ENCODE data around the gene MICU1.

The MICU1 gene

DNA sequence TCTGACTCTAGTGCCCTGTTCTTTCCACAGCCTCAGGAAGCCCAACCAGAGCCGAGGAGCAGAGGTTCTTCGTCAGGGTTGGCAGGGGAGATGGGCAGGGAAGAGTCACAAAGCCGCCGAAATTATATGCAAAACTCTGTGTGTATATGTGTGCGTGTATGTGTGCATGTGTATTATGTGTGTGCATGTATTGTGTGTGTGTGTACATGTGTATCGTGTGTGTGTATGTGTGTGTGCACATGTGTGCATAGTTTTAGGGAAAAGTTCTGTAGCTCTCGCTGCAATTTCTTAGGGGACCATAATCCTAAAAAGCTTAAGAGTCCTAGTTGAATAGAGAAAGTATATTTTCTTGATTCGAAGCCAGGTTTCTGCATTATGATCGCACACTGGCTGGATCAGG, 288.2 kb downstream of the MICU1 start:
- TF ChIP-seq CTCF (IDR thresholded peaks at IDR 0.05; ENCODE audit: insufficient read depth, low read length, poor library complexity, severe bottlenecking), result no peak
- H3K27me3 ChIP-seq (replicated peaks; ENCODE audit: control insufficient read depth, insufficient read depth, low read length), result no peaks in the 10 kb centered on the region
- no peak for DNase-seq (ENCODE audit: extremely low read depth, insufficient read length)
- no peak overlapping the region for H3K4me3 ChIP-seq (replicated peaks; ENCODE audit: low read depth, low read length)
- H3K36me3 ChIP-seq (ENCODE audit: control insufficient read depth, insufficient read depth, low read length), result peaks cover 38% of the 10 kb centered on the region

- H3K36me3 ChIP-seq (ENCODE audit: control insufficient read depth, insufficient read depth, low read length), result peaks cover 33% of the 10 kb centered on the region
- H3K4me3 ChIP-seq (replicated peaks; ENCODE audit: low read depth, low read length), result no peak overlapping the region
- DNase-seq (ENCODE audit: extremely low read depth, insufficient read length), result no peak
Observed at GRCh38 chr10:72337039-72337629, 288.7 kb downstream of the MICU1 start.

DNA sequence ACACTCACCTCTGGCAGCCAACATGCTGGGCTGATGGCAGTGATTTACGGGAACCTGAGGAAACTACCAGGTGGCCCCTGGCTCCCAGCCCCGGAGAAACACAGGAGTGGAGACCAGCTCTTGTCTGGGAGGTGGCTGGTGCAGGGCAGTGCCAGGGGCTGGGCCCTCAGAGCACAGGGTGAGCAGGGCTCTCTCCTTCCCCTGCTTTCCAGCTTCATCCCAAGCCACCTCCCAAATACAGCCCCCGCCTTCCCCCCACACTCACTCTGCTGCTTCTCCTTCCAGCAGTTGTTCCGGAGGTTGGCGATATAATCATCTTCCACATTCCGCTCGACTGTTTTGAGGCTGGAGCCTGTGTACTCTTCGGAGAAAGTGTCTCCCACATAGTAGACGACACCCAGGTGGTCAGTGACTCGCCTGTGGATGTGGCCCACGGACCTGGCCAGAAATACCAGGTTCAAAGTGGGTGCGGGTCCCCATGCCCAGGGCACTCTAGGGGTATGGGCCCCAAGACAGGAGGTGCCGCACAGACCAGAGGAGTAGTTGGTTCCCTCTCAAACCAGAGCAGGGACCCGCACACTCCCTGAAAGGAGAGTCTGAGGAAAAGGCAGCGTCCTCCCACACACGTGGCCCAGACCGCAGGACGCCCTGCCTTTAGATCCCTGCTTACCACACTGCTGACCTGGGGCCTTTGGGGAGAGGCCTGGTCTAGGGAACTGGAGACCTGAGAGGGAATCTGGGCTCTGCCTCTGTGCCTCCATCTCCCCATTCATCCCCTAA, 289.4 kb downstream of the MICU1 start:
- Histone ChIP-seq H3K36me3 (ENCODE audit: control insufficient read depth, insufficient read depth, low read length) (peaks cover 32% of the 10 kb centered on the region), H3K27me3 (replicated peaks; ENCODE audit: control insufficient read depth, insufficient read depth, low read length) (no peaks in the 10 kb centered on the region), H3K4me3 (replicated peaks; ENCODE audit: low read depth, low read length) (no peak overlapping the region)
- no peak for TF ChIP-seq CTCF (IDR thresholded peaks at IDR 0.05; ENCODE audit: insufficient read depth, low read length, poor library complexity, severe bottlenecking)
- no peak for DNase-seq (ENCODE audit: extremely low read depth, insufficient read length)

More at GRCh38 chr10:72337039-72337629, 288.7 kb downstream of the MICU1 start:
- H3K27me3 ChIP-seq (replicated peaks; ENCODE audit: control insufficient read depth, insufficient read depth, low read length), result no peaks in the 10 kb centered on the region
- TF ChIP-seq CTCF (IDR thresholded peaks at IDR 0.05; ENCODE audit: insufficient read depth, low read length, poor library complexity, severe bottlenecking), result peak; percentile 97

GRCh38 chr10:72335394-72336258, 290.3 kb downstream of the MICU1 start:
- DNase-seq (ENCODE audit: extremely low read depth, insufficient read length), result peak; percentile 81
- H3K36me3 ChIP-seq (ENCODE audit: control insufficient read depth, insufficient read depth, low read length), result peaks cover 26% of the 10 kb centered on the region
- no peaks in the 10 kb centered on the region for H3K27me3 ChIP-seq (replicated peaks; ENCODE audit: control insufficient read depth, insufficient read depth, low read length)
- peak; percentile 36 for TF ChIP-seq CTCF (IDR thresholded peaks at IDR 0.05; ENCODE audit: insufficient read depth, low read length, poor library complexity, severe bottlenecking)
- no peak overlapping the region for H3K4me3 ChIP-seq (replicated peaks; ENCODE audit: low read depth, low read length)

DNA sequence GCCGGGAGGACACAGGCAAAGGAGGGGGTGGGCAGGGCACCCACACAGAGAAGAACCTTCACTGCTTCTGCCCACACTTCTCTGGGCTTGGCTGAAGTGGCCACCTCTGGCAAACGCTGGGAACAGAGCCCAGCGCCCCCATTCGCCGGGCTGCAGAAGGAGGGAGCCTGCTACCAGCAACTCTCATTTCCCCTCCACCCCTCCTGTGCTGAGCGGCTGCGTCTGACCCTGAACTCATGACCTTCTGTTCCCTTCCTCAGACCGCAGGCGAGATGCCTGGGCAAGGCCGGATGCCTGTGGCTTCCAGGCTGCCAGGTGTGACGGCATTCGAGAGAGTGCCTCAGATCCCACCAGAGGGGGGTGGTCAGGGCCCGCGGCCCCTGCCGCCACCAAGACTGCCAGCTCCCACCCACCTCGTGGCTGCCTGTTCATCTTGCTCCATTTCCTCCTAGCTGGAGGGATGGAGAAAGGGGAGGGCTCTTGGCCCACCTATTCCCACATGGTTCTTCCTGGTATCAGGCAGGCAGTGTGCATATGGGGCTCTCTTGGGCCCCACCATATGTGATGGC, 291.0 kb downstream of the MICU1 start:
- Histone ChIP-seq H3K36me3 (ENCODE audit: control insufficient read depth, insufficient read depth, low read length) (peaks cover 23% of the 10 kb centered on the region), H3K27me3 (replicated peaks; ENCODE audit: control insufficient read depth, insufficient read depth, low read length) (no peaks in the 10 kb centered on the region), H3K4me3 (replicated peaks; ENCODE audit: low read depth, low read length) (no peak overlapping the region)
- peak; percentile 91 for DNase-seq (ENCODE audit: extremely low read depth, insufficient read length)
- peak; percentile 54 for TF ChIP-seq CTCF (IDR thresholded peaks at IDR 0.05; ENCODE audit: insufficient read depth, low read length, poor library complexity, severe bottlenecking)

All from GM06990 (cell line).